CD4-positive, alpha-beta T cell treated with Interleukin-21 for 1 hour (primary cell): Measurements from ENCODE around the gene PDE4D.

Experiments used
- DNase-seq: peaks from one replicate; pipeline ENCODE4 v3.0.0-alpha.2; 2020

Gene PDE4D

DNA sequence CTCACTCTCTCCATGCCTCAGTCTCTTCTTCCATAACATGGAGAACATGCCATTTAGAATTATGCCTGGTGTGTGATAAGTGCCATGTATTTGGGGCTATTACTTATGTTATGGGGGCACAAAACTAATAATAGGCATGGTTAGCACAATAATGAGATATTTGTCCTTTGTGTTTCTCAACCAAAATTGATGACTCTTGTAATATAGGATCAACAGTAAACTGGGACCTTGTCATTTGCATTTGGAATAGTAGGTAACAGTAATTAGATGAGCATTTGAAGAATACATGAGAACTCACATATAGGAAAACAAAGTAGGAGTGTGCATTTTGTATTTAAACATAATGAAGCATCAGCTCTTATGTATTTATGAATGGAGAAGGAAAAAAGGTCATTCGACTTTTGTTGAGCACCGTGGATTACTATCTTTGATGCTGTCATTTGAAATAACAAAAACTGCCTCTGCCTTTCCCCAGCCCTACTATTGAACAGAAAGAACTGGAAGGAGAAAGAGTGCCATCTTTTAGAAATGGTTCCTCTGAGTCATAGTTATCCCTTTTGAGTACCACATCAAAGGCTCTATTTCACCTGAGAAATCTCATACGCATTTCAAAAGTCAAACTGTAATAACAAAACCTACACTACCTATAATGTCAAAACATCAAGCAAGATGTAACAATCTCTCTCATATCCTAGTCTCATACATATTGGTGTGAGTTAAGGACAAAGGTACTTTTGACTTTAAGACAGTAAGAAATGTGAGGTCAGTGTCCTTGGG, 655.2 kb downstream of the PDE4D start:
- DNase-seq = no peak

- no peak for DNase-seq
Measured at GRCh38 chr5:59236986-59237385, 656.5 kb downstream of the PDE4D start.

GRCh38 chr5:59236448-59236847, 657.1 kb downstream of the PDE4D start:
- DNase-seq = no peak

GRCh38 chr5:59234236-59234635, 659.3 kb downstream of the PDE4D start:
- no peak for DNase-seq

- DNase-seq = no peak
Measured at GRCh38 chr5:59231221-59231931, 662.1 kb downstream of the PDE4D start.

GRCh38 chr5:59222687-59223511, 670.6 kb downstream of the PDE4D start:
- DNase-seq = no peak

DNA sequence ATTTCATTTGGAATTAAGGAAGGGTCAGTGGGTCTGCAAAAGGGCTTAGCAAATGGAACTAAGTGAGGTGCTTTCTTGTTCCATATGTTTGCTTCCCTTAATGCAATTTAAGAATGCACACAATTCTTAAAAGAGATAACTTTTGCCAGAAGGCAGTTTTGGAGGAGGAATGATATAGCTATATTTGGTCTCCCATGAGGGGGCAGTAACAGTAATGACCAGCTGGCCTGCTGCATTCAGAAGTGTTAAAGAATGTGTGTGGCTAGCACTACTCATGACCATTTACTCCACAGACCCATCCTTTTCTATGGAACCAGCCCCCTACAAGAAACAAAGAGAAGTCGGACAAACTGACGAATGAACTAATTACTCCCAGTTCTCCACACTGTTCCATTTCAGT, 671.8 kb downstream of the PDE4D start:
- no peak for DNase-seq

DNA sequence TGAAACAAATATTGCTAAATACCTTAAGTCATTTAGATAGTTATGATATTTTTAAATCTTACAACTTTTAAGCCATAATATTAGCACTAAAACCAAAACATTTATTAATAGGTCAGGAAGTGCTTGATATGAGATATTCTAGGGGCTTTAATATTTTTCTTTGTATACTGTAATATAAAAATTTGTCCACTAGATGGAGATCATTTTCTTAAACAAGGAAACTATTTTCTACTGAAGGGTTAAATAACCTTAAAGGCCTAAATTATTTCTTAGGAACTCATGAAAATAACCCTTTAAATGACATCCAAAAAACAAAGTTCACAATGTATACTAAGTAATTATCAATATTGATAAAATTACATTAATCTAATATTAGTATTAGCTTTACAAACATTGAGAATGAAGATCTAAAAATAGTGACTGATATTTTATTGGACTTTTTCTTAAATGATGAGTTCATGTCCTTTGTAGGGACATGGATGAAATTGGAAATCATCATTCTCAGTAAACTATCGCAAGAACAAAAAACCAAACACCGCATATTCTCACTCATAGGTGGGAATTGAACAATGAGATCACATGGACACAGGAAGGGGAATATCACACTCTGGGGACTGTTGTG, 675.0 kb downstream of the PDE4D start:
- no peak for DNase-seq

- no peak for DNase-seq
Measured at GRCh38 chr5:59216841-59217240, 676.7 kb downstream of the PDE4D start.

DNA sequence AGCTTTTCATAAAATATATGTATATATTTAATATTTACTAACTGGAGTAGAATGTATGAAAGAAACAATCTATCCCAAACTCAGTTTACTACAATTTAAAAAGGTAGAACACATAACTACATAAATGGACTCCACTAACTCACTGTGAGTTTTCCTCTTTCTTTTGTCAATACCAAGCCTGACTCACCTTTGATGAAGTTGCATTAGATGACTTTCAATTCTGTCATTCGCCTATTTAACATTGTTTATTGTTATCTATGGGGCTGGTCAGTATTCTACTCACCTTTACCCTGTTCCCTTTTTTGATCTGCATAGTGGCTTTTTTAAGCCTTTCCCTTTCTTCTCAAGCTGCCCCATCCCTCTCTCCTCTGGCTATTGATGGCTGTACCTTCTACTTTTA, 680.9 kb downstream of the PDE4D start:
- no peak for DNase-seq

DNA sequence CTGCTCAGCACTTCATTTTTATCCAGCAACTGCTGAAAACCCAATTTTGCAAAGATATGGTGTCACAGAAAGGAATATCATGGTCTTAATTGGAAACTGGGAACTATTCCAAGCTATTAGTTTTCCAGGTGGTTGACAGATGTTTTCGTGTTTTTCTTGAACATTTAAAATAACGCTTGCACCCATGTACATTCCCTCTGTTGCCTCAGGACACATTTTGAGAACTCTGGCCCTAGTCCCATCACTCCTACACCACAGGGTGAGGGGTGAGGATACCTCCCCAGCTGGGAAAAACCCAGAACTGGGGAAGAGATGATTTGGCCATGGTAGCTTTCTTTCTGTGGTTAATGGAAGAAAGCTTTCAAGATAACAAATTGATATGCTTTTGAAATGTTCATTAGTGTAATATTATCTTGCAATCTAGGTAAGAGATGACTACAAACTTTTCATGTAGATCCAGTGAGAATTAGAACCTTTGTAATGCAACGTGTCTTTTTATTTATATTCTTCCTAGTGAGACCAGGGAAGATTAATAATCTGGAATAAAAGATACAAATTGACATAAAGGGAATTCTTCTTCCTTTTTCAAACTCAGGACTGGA, 683.7 kb downstream of the PDE4D start:
- DNase-seq = no peak

- no peak for DNase-seq
Measured at GRCh38 chr5:59208474-59208873, 685.1 kb downstream of the PDE4D start.

- no peak for DNase-seq
Measured at GRCh38 chr5:59207401-59207800, 686.1 kb downstream of the PDE4D start.

GRCh38 chr5:59206132-59206581, 687.4 kb downstream of the PDE4D start:
- no peak for DNase-seq

GRCh38 chr5:59204114-59204897, 689.2 kb downstream of the PDE4D start:
- no peak for DNase-seq

DNA sequence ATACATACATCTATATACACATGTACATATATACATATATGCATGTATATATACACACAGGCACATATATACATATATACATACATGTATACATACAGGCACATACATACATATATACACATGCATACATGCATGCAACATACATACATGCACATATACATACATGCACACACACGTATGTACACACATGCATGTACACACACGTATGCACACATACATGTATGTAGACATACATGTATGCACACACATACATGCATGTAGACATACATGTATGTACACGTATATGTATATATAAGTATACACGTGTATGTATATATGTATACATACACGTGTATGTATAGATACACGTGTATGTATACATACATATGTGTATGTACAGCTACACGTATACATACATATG, 693.7 kb downstream of the PDE4D start:
- DNase-seq = no peak

- no peak for DNase-seq
Measured at GRCh38 chr5:59198832-59199231, 694.7 kb downstream of the PDE4D start.

DNA sequence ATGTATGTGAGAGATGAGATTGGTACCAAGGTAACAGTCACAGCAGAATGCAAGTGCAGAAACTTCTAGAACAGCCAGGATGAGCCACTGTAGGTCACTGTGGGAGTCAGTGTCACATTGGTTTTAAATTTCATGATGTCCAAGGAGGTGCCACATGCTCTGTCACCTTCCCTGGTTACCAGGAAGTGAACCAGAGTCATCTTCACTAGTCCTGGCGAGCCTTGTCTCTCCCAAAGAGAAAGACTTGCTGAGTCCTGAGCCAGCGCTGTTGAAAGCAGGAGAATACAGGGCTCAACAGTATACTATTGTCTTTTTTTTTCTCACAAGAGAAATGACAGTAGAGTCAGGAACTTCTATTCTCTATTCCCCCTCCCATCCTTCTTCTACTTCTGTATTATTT, 695.2 kb downstream of the PDE4D start:
- no peak for DNase-seq

DNA sequence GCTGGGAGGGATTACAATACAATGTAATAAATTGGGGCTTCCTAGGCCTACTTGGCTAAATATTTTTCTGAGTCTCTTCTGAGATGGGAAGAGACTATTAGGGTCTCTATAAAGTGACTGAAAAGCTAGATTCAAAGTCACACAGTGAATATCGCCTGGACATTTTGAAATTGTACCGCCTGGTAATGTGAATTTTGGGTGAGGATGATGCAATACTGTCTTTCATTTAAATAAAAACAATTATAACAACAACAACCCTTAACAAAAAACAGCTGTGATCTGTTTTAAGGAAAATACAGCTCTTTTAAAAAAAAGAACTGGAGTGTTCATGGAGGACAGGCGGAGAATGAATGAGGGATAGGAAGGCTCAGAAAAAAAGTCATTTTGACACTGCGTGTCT, 695.6 kb downstream of the PDE4D start:
- no peak for DNase-seq

DNA sequence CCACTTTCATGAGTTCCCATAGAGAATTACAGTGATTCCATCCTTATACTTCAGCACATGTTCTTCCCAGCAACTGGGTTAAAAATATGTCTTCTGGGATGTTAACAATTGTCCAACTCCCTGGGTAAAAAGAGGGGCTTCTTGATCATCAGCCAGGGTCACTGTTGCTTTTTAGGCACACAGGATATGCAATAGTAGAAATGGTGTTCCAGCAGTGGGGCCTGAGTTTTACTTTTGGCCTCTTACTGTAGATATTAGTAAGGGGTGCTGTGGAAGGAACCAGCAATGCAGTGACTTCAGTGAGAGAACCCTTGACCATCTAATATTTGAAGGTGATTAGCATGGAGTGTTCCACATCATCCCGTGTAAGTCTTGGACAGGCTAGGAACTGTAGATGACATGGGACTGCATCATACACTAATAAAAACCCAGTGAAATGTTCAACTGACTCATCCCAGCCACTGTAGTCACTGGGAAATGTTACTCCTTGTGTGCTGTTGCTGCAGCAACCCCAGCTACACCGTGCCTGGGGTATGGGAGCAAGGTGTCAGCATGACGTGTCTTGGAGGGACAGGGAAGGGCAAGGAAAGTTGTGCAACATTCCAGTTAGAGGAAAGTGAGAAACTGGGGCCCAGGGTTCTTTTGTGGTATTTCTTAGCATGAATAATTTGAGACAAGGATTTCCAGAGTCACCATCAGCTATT, 699.8 kb downstream of the PDE4D start:
- DNase-seq = no peak

DNA sequence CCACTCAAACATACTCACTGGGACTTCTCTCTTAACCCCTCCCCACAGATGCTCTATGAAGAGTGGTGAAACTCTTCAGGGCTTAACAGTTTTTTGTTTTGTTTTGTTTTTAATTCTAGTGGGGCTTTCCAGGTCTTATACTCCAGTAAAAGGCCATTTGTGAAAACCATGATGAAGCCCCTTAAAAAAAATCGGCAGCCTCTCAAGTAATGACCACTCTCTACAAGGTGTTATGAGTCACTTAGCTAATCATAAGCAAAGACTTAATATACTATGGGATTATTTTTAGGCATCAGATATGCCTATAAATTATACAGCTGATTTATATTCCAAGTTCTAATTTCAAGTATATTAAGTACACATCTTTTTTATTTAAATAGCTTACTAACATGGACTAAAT, 702.8 kb downstream of the PDE4D start:
- DNase-seq = no peak
